Keratinocyte (primary cell): ENCODE results near the gene VSIG2. TPM values are rescaled to one million over a fixed set of nuclear protein-coding genes. Genes with fewer than 3 reads are reported as not detected.
A peak's percentile ranks its signal among the peaks of the same experiment; 100 is the strongest.

Experiments used
- DNase-seq: peaks from one replicate; pipeline ENCODE4 v3.0.0-alpha.2; 2011; ENCODE audit warnings: low read depth, missing footprints, low spot score
- FAIRE-seq: peaks from 2 replicates; lab custom pipeline; 2011; peaks lifted over from hg19 to GRCh38; lab: Jason Lieb, UNC
- H2AFZ ChIP-seq: 2 replicates; pipeline ENCODE4 v1.6.0; 2012; ENCODE audit warnings: low read length, control low read depth, inconsistent platforms; ENCODE audit not compliant: control insufficient read depth
- H3K27ac ChIP-seq: 2 replicates; pipeline ENCODE4 v1.5.1; 2011; ENCODE audit warnings: low read length; ENCODE audit not compliant: control insufficient read depth, insufficient read depth
- H3K27me3 ChIP-seq: 3 replicates; pipeline ENCODE4 v1.6.0; 2011; ENCODE audit warnings: low read length; ENCODE audit not compliant: control insufficient read depth, insufficient read depth; ENCODE audit errors: extremely low read depth
- H3K36me3 ChIP-seq, 2 experiments: 2 replicates in 1 of 2; 3 replicates in 1 of 2; pipeline ENCODE4 v1.5.1; 2011; ENCODE audit warnings: low read length in 2 of 2, mild to moderate bottlenecking in 1 of 2; ENCODE audit not compliant: control insufficient read depth in 2 of 2, insufficient read depth in 2 of 2; ENCODE audit errors: extremely low read depth in 1 of 2
- H3K4me1 ChIP-seq: 3 replicates; pipeline ENCODE4 v1.5.1; 2011; ENCODE audit warnings: low read length; ENCODE audit not compliant: control insufficient read depth, insufficient read depth; ENCODE audit errors: extremely low read depth
- H3K4me2 ChIP-seq: 3 replicates; pipeline ENCODE4 v1.6.0; 2011; ENCODE audit warnings: low read depth, low read length; ENCODE audit not compliant: control insufficient read depth, insufficient read depth; ENCODE audit errors: extremely low read depth
- H3K4me3 ChIP-seq, 3 experiments: fragments of 200-600 bp in 1 of 3; sonication (generic) in 1 of 3; 2 replicates in 2 of 3; 3 replicates in 1 of 3; pipeline ENCODE4 v1.5.1; 2011 to 2016; ENCODE audit warnings: low read length in 3 of 3, mild to moderate bottlenecking in 3 of 3, control low read depth in 2 of 3, inconsistent platforms in 1 of 3, low read depth in 1 of 3, mixed read lengths in 1 of 3, mixed run types in 1 of 3, moderate library complexity in 1 of 3; ENCODE audit not compliant: control insufficient read depth in 2 of 3, insufficient read depth in 2 of 3; ENCODE audit errors: extremely low read depth in 1 of 3
- H3K79me2 ChIP-seq: 2 replicates; pipeline ENCODE4 v1.6.0; 2012; ENCODE audit warnings: low read length; ENCODE audit not compliant: control insufficient read depth, insufficient read depth
- H3K9ac ChIP-seq: 3 replicates; pipeline ENCODE4 v1.6.0; 2011; ENCODE audit warnings: low read length; ENCODE audit not compliant: control insufficient read depth, insufficient read depth; ENCODE audit errors: extremely low read depth
- H3K9me1 ChIP-seq: 3 replicates; pipeline ENCODE4 v1.6.0; 2011; ENCODE audit warnings: low read length; ENCODE audit not compliant: control insufficient read depth, insufficient read depth; ENCODE audit errors: extremely low read depth
- H3K9me3 ChIP-seq: 2 replicates; pipeline ENCODE4 v1.5.1; 2012; ENCODE audit warnings: low read depth, low read length; ENCODE audit not compliant: control insufficient read depth
- H4K20me1 ChIP-seq: 3 replicates; pipeline ENCODE4 v1.6.0; 2011; ENCODE audit warnings: low read length; ENCODE audit not compliant: control insufficient read depth, insufficient read depth; ENCODE audit errors: extremely low read depth
- EZH2 ChIP-seq: IDR thresholded peaks from one replicate; pipeline ENCODE4 v1.6.1; 2012; ENCODE audit warnings: inconsistent platforms, mild to moderate bottlenecking, low read length, moderate library complexity
- dilution Hi-C: fragments of 300-500 bp; cut with MboI; formaldehyde crosslinking; loops from one replicate; pipeline ENCODE4 v1.7.0; 2020; ENCODE audit warnings: low sequenced_read_pairs; ENCODE audit not compliant: extremely low pct_ligation_motif_present
- polyA plus RNA-seq, 5 experiments: library from polyadenylated mRNA; depleted of rRNA in 3 of 5; stranded (reverse) in 3 of 5; stranded (forward) in 1 of 5; unstranded in 1 of 5; fragments of >200 nt; gene quantifications; 1 replicate in 1 of 5; 2 replicates in 3 of 5; 3 replicates in 1 of 5; pipeline versions ENCODE4 v1.2.1 to v1.2.3, GENCODE V29; 2011 to 2012; ENCODE audit warnings: missing spikeins in 2 of 5, low read depth in 1 of 5, low replicate concordance in 1 of 5
- TF ChIP-seq, protein P1 (sequence below), 3 experiments: IDR thresholded peaks in 1 of 3; conservative IDR thresholded peaks in 1 of 3; optimal IDR thresholded peaks in 1 of 3; 2 replicates in 2 of 3; 3 replicates in 1 of 3; pipeline versions ENCODE3 to v1.5.1; 2011; ENCODE audit warnings: low read length in 3 of 3, mild to moderate bottlenecking in 3 of 3, moderate library complexity in 2 of 3, control low read depth in 1 of 3, inconsistent platforms in 1 of 3; ENCODE audit not compliant: insufficient read depth in 2 of 3; ENCODE audit errors: extremely low read depth in 1 of 3

VSIG2 gene
- polyA plus RNA-seq, 1 donor (not counting 4 experiments of a cell fraction or from before 2014, with no cell fraction given): not detected

DNA sequence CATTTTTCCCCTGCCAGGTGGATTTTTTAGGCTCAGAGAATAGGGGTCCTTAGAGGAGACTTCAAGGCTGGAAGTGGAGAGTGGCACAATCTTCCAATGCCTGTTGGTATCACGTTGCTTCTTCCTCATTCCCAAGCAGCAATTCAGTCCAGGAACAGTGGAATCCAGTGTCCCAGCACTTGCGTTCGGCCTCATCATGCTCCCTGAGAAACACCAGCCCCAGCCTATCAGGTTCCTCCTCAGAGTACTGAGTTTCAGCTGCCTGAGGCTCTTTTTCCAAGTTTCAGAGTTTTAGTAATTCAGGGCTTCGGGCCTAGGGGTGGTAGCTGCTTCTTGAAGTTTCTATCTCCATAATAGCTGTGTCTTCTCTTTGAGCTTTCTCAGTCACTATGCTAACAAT is 44.2 kb downstream of the VSIG2 start:
- Histone ChIP-seq H2AFZ (peak overlapping the region; percentile 10), H3K9me3 (no peaks in the 10 kb centered on the region), H3K27me3 (no peaks in the 10 kb centered on the region), H4K20me1 (no peaks in the 10 kb centered on the region), H3K4me2 (no peak overlapping the region), H3K9ac (no peak overlapping the region), H3K4me1 (no peaks in the 10 kb centered on the region), H3K79me2 (no peaks in the 10 kb centered on the region), H3K9me1 (no peaks in the 10 kb centered on the region), H3K4me3 (no peak overlapping the region), H3K27ac (no peak overlapping the region), H3K36me3 (no peaks in the 10 kb centered on the region)
- no peak for TF ChIP-seq EZH2
- TF ChIP-seq, protein P1, sequence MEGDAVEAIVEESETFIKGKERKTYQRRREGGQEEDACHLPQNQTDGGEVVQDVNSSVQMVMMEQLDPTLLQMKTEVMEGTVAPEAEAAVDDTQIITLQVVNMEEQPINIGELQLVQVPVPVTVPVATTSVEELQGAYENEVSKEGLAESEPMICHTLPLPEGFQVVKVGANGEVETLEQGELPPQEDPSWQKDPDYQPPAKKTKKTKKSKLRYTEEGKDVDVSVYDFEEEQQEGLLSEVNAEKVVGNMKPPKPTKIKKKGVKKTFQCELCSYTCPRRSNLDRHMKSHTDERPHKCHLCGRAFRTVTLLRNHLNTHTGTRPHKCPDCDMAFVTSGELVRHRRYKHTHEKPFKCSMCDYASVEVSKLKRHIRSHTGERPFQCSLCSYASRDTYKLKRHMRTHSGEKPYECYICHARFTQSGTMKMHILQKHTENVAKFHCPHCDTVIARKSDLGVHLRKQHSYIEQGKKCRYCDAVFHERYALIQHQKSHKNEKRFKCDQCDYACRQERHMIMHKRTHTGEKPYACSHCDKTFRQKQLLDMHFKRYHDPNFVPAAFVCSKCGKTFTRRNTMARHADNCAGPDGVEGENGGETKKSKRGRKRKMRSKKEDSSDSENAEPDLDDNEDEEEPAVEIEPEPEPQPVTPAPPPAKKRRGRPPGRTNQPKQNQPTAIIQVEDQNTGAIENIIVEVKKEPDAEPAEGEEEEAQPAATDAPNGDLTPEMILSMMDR (optimal IDR thresholded peaks at IDR 0.05 in 1 of 3, IDR thresholded peaks at IDR 0.05 in 1 of 3, conservative IDR thresholded peaks at IDR 0.05 in 1 of 3; ENCODE audit: extremely low read depth in 1 of 3, insufficient read depth in 2 of 3, low read length in 3 of 3): no peak
- DNase-seq: no peak
- FAIRE-seq: no peak
- dilution Hi-C loops: no loop called here

DNA sequence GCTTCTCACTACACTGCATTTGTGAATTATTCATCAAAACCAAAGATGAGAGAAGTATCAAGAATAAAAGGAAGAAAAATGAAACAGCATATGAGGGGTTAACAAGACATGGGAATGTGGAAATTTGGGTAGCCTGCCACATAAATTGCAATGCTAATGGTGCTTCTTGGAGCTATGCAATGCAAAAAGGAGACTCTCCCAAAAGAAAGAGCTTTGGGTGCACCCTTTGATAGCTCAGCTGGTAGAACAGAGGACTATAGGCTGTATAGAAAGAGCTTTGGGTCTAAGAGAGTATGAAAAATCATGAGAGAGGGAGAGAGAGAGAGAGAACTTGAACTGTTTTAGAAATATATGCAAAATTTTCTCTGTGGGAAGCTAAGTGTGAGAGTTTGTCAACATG is 52.0 kb downstream of the VSIG2 start:
- TF ChIP-seq, protein P1 (optimal IDR thresholded peaks at IDR 0.05 in 1 of 3, IDR thresholded peaks at IDR 0.05 in 1 of 3, conservative IDR thresholded peaks at IDR 0.05 in 1 of 3; ENCODE audit: extremely low read depth in 1 of 3, insufficient read depth in 2 of 3, low read length in 3 of 3): no peak
- TF ChIP-seq EZH2: no peak
- no peaks in the 10 kb centered on the region for H3K9me3 ChIP-seq
- no peaks in the 10 kb centered on the region for H3K9me1 ChIP-seq
- H3K9ac ChIP-seq: no peak overlapping the region
- H3K36me3 ChIP-seq: no peaks in the 10 kb centered on the region
- no peaks in the 10 kb centered on the region for H3K27me3 ChIP-seq
- H3K27ac ChIP-seq: no peak overlapping the region
- no peak overlapping the region for H2AFZ ChIP-seq
- no peaks in the 10 kb centered on the region for H3K4me1 ChIP-seq
- H3K4me3 ChIP-seq: no peak overlapping the region
- DNase-seq (no peak), FAIRE-seq (no peak)
- H3K79me2 ChIP-seq: no peaks in the 10 kb centered on the region
- dilution Hi-C loops: no loop called here
- no peaks in the 10 kb centered on the region for H4K20me1 ChIP-seq
- no peak overlapping the region for H3K4me2 ChIP-seq
